Neural progenitor cell (in vitro differentiated cells): ENCODE measurements around the gene ABCB10. TPM values are rescaled to one million over a fixed set of nuclear protein-coding genes. Genes with fewer than 3 reads are reported as not detected.

Experiments
- DNase-seq: peaks from one replicate; pipeline ENCODE4 v3.0.0-alpha.2; 2016; ENCODE audit warnings: low spot score
- H2AFZ ChIP-seq: fragments of 200-600 bp; sonication (generic); replicated peaks from 2 replicates; pipeline ENCODE4 v1.6.1; 2016; ENCODE audit warnings: antibody characterized with exemption
- H3F3A ChIP-seq: fragments of 200-600 bp; sonication (generic); 2 replicates; pipeline ENCODE4 v1.6.1; 2016; ENCODE audit warnings: antibody characterized with exemption, low read depth
- H3K27ac ChIP-seq: fragments of 200-600 bp; sonication (generic); 2 replicates; pipeline ENCODE4 v1.5.1; 2016; ENCODE audit warnings: mild to moderate bottlenecking
- H3K27me3 ChIP-seq: fragments of 200-600 bp; sonication (generic); 2 replicates; pipeline ENCODE4 v1.6.1; 2016; ENCODE audit warnings: mild to moderate bottlenecking, moderate library complexity
- H3K36me3 ChIP-seq: fragments of 200-600 bp; sonication (generic); 2 replicates; pipeline ENCODE4 v1.5.1; 2016
- H3K4me1 ChIP-seq: fragments of 200-600 bp; sonication (generic); 2 replicates; pipeline ENCODE4 v1.6.1; 2016; ENCODE audit warnings: mixed run types
- H3K4me2 ChIP-seq: fragments of 200-600 bp; sonication (generic); 2 replicates; pipeline ENCODE4 v1.6.1; 2016
- H3K4me3 ChIP-seq: fragments of 200-600 bp; sonication (generic); 2 replicates; pipeline ENCODE4 v1.5.1; 2016
- H3K79me2 ChIP-seq: fragments of 200-600 bp; sonication (generic); 2 replicates; pipeline ENCODE4 v1.6.1; 2016; ENCODE audit warnings: low read depth
- H3K9ac ChIP-seq: fragments of 200-600 bp; sonication (generic); 2 replicates; pipeline ENCODE4 v1.6.1; 2016
- H3K9me3 ChIP-seq: fragments of 200-600 bp; sonication (generic); 2 replicates; pipeline ENCODE4 v1.5.1; 2016; ENCODE audit warnings: low read depth
- H4K20me1 ChIP-seq: fragments of 200-600 bp; sonication (generic); 2 replicates; pipeline ENCODE4 v1.6.1; 2016; ENCODE audit warnings: low read depth
- H3K27ac Mint-ChIP-seq: 3 replicates; pipeline ENCODE4 v1.8.0; 2021; ENCODE audit warnings: mixed read lengths
- H3K27me3 Mint-ChIP-seq: 2 replicates; pipeline ENCODE4 v1.8.0; 2022; ENCODE audit warnings: low read depth, mild to moderate bottlenecking, inconsistent platforms, moderate library complexity, mixed read lengths; ENCODE audit not compliant: insufficient read depth
- H3K36me3 Mint-ChIP-seq: 3 replicates; pipeline ENCODE4 v1.8.0; 2021; ENCODE audit warnings: mixed read lengths
- H3K4me1 Mint-ChIP-seq: 3 replicates; pipeline ENCODE4 v1.8.0; 2021; ENCODE audit warnings: mixed read lengths
- H3K4me3 Mint-ChIP-seq: 3 replicates; pipeline ENCODE4 v1.8.0; 2021; ENCODE audit warnings: mild to moderate bottlenecking, moderate library complexity, mixed read lengths
- H3K9me3 Mint-ChIP-seq: 3 replicates; pipeline ENCODE4 v1.8.0; 2020; ENCODE audit warnings: mixed read lengths
- CTCF ChIP-seq: fragments of 200-600 bp; sonication (generic); IDR thresholded peaks from 2 replicates; pipeline ENCODE4 v1.5.1; 2017; ENCODE audit warnings: antibody characterized with exemption, mild to moderate bottlenecking
- EZH2 ChIP-seq: fragments of 200-600 bp; sonication (generic); IDR thresholded peaks from 2 replicates; pipeline ENCODE4 v1.6.1; 2017; ENCODE audit warnings: antibody characterized with exemption, mild to moderate bottlenecking, moderate library complexity
- EZH2phosphoT487 ChIP-seq: fragments of 200-600 bp; sonication (generic); IDR thresholded peaks from 2 replicates; pipeline ENCODE4 v1.6.1; 2017; ENCODE audit warnings: antibody characterized with exemption
- total RNA-seq: library from RNA; depleted of rRNA; stranded (reverse); fragments of >200 nt; gene quantifications from 2 replicates; pipeline ENCODE4 v1.2.3, GENCODE V29; 2015; ENCODE audit warnings: low replicate concordance

ABCB10 gene
- total RNA-seq, 1 donor from 2014 or later, result 11.9 TPM

DNA sequence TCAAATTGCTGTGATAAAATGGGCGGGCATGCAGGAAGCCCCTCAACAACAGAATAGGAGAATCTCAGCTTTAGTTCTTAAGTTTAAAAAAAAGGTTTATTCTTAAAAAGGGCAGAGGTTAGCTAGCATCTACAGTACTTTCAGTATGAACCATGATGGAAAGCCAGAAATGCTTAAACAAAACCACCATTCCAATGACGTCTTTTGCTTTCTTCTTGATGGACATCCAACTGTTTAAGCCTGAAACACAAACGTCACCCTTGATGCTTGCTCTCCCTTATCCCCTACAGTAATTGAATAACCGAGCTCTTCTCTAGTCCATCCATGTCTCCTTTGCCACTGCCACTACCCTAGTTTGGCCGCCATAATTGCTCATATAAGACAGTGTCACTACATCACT, 41.7 kb upstream of the ABCB10 start:
- Histone ChIP-seq H3K4me3 (no peak overlapping the region), H2AFZ (no peak overlapping the region)

GRCh38 chr1:229599218-229599954, 40.9 kb upstream of the ABCB10 start:
- Histone ChIP-seq H2AFZ (no peak overlapping the region), H3K27ac (no peak overlapping the region), H3K27me3 (no peaks in the 10 kb centered on the region), H3K9me3 (no peaks in the 10 kb centered on the region), H3F3A (no peaks in the 10 kb centered on the region), H3K4me1 (no peaks in the 10 kb centered on the region), H3K9ac (no peak overlapping the region), H4K20me1 (no peaks in the 10 kb centered on the region), H3K36me3 (peaks cover 7% of the 10 kb centered on the region), H3K4me2 (no peak overlapping the region), H3K4me3 (no peak overlapping the region), H3K79me2 (no peaks in the 10 kb centered on the region)
- TF ChIP-seq EZH2phosphoT487, result no peak
- TF ChIP-seq CTCF, result no peak
- TF ChIP-seq EZH2, result no peak
- Mint-ChIP-seq H3K36me3 (peaks cover 24% of the 10 kb centered on the region), H3K27ac (no peak overlapping the region), H3K4me3 (no peak overlapping the region), H3K27me3 (no peaks in the 10 kb centered on the region), H3K9me3 (no peaks in the 10 kb centered on the region), H3K4me1 (no peaks in the 10 kb centered on the region)
- no peak for DNase-seq

More for the DNA sequence above, 41.7 kb upstream of the ABCB10 start:
- H3K9ac ChIP-seq, result no peak overlapping the region
- H3K9me3 ChIP-seq, result no peaks in the 10 kb centered on the region
- H3K4me3 Mint-ChIP-seq, result no peak overlapping the region
- no peaks in the 10 kb centered on the region for H4K20me1 ChIP-seq
- H3K4me1 ChIP-seq, result no peaks in the 10 kb centered on the region
- H3K27ac ChIP-seq, result no peak overlapping the region
- no peaks in the 10 kb centered on the region for H3K79me2 ChIP-seq
- H3K27me3 Mint-ChIP-seq, result no peaks in the 10 kb centered on the region
- peaks cover 7% of the 10 kb centered on the region for H3K36me3 ChIP-seq
- H3K36me3 Mint-ChIP-seq, result peaks cover 20% of the 10 kb centered on the region
- H3F3A ChIP-seq, result no peaks in the 10 kb centered on the region
- no peak overlapping the region for H3K27ac Mint-ChIP-seq
- no peak for TF ChIP-seq EZH2phosphoT487
- TF ChIP-seq CTCF, result no peak
- no peak for TF ChIP-seq EZH2
- no peaks in the 10 kb centered on the region for H3K9me3 Mint-ChIP-seq
- DNase-seq, result no peak
- no peak overlapping the region for H3K4me2 ChIP-seq
- no peaks in the 10 kb centered on the region for H3K27me3 ChIP-seq
- H3K4me1 Mint-ChIP-seq, result no peaks in the 10 kb centered on the region

DNA sequence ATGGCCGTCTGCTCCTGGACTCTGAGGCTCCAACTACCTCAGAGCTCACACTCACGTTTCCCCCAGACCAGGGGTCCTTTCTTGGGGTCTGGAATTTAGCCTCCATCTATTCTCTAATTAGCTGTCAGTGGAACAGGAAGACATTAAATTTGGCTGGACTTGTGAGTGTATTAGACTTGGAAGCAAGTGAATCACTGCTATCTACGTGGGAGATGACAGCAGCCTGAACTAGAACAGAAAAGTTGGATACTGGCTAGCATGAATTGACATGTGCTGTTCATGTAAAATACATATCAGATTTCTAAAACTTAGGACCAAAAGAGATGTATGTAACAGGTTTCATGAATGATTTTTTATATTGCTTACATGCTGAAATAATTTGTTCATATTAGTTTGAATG, 39.4 kb upstream of the ABCB10 start:
- peaks cover 32% of the 10 kb centered on the region for H3K36me3 Mint-ChIP-seq
- Histone ChIP-seq H3K4me3 (no peak overlapping the region), H4K20me1 (no peaks in the 10 kb centered on the region), H3K36me3 (peaks cover 7% of the 10 kb centered on the region), H3K9ac (no peak overlapping the region), H3K27ac (no peak overlapping the region), H3F3A (no peaks in the 10 kb centered on the region), H3K4me1 (no peaks in the 10 kb centered on the region), H2AFZ (no peak overlapping the region), H3K79me2 (no peaks in the 10 kb centered on the region), H3K9me3 (no peaks in the 10 kb centered on the region), H3K4me2 (no peak overlapping the region), H3K27me3 (no peaks in the 10 kb centered on the region)
- TF ChIP-seq EZH2phosphoT487 (no peak), CTCF (no peak), EZH2 (no peak)
- H3K27me3 Mint-ChIP-seq, result no peaks in the 10 kb centered on the region
- H3K27ac Mint-ChIP-seq, result no peak overlapping the region
- H3K4me3 Mint-ChIP-seq, result no peak overlapping the region
- H3K9me3 Mint-ChIP-seq, result no peaks in the 10 kb centered on the region
- DNase-seq, result no peak
- H3K4me1 Mint-ChIP-seq, result no peaks in the 10 kb centered on the region
